Erythroblast (primary cell): ENCODE results near the gene KIF2A.

Source experiments
- DNase-seq, 2 experiments: peaks; one replicate each; lab custom pipeline; 2025; lab: John Stamatoyannopoulos, UW
- GATA1 ChIP-seq: IDR thresholded peaks from 2 replicates; pipeline ENCODE4 v1.6.1; 2011; ENCODE audit warnings: low read depth, mild to moderate bottlenecking, control low read depth, low read length, moderate library complexity
- POLR2A ChIP-seq: IDR thresholded peaks from 2 replicates; pipeline ENCODE4 v1.6.1; 2011; ENCODE audit warnings: mild to moderate bottlenecking, low read length

KIF2A gene

DNA sequence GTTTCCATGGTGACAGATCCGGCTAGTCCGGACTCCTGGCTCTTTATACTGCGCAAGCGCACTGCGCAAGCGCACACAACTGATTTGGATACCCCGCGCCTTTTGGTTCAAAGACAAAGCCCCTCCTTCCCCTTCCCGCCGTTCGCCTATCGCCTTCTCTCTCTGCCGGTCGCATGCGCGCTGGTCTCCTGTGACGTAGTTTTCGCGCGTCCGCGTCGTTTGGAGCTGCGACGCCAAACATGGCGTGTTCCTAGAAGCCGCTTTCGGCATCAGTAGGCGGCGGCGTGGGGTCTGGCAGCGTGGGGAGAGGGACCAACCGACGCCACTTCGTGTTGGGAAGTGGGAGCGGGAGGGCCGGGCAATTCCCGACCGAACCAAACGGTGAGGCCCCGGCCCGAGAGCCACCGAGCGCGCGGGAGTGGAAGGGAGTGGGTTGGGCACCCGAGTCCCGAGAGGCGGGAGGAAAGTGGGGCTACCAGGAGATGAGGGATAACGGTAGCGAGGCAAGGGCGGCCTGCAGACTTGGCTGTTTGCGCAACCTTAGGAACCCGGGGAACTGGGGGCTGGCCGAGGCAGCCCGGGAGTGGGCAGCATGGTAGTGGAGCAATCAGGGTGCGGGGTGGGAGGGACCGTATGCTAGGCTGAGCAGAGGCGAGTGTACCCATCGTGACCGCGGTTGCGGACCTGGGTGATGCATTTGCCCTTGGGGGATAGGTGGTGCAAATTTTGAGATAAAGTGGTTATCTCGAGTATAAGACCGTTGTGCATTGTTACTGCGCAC, 106.7 kb downstream of the KIF2A start, which contains the start of gene IPO11:
TSS of gene IPO11 (plus strand) at position 215 of the 781 bp plus-strand sequence. CDS start 24,517 bp downstream, outside the sequence.
- peak; percentile 99 for DNase-seq
- TF ChIP-seq GATA1: no peak
- peak; percentile 81 for TF ChIP-seq POLR2A

GRCh38 chr5:62413711-62414110, 107.7 kb downstream of the KIF2A start:
- TF ChIP-seq POLR2A (no peak), GATA1 (no peak)
- peak; percentile 45 to 70 for DNase-seq

DNA sequence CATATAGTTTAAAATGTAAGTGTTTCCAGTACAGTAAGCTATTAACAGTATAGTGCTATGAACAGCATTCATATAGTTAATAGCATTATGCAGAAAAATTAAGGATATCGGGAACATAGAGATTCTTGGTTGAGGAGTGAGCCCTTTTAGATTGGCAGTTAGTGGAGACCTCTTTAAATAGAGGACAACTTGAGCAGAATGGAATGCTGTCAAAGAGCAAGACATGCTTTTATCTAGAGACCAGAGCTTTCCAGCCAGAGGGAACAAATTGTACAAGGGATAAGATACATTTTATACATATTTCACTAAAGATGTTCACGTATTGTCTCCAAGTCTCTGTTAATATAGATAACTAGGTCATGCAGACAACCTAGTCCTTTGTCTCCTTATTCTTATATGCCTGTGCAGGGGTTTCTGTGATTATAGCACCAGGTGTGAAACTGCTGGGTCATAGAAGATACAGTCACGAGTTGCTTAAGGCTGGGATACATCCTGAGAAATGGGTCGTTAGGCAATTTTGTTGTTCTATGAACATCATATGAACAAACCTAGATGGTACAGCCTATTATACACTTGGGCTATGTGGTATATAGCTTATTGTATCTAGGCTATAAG, 112.6 kb downstream of the KIF2A start:
- peak in 1 of 2 experiments; percentile 30 for DNase-seq
- no peak for TF ChIP-seq GATA1
- no peak for TF ChIP-seq POLR2A

DNA sequence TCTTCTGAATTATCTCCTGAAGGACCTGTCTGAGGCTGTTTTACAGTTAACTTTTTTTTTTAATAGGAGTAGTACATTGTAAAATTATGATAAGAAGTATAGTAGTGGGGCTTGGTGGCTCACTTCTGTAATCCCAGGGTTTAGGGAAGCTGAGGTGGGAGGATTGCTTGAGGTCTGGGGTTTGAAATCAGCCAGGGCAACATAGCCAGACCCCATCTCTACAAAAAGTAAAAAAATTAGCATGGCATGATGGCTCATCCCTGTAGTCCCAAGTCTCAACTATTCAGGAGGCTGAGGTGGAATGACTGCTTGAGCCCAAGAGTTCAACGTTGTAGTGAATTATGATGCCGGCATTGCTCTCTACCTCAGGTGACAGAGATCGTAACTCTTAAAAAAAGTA, 113.6 kb downstream of the KIF2A start:
- peak in 1 of 2 experiments; percentile 29 for DNase-seq
- TF ChIP-seq GATA1 (no peak), POLR2A (no peak)

- DNase-seq: peak; percentile 66 to 86
- TF ChIP-seq GATA1: peak; percentile 50
- TF ChIP-seq POLR2A: no peak
Observed at GRCh38 chr5:62421414-62421813, 115.4 kb downstream of the KIF2A start.

GRCh38 chr5:62424763-62425162, 118.8 kb downstream of the KIF2A start:
- TF ChIP-seq GATA1 (no peak), POLR2A (no peak)
- no peak for DNase-seq

DNA sequence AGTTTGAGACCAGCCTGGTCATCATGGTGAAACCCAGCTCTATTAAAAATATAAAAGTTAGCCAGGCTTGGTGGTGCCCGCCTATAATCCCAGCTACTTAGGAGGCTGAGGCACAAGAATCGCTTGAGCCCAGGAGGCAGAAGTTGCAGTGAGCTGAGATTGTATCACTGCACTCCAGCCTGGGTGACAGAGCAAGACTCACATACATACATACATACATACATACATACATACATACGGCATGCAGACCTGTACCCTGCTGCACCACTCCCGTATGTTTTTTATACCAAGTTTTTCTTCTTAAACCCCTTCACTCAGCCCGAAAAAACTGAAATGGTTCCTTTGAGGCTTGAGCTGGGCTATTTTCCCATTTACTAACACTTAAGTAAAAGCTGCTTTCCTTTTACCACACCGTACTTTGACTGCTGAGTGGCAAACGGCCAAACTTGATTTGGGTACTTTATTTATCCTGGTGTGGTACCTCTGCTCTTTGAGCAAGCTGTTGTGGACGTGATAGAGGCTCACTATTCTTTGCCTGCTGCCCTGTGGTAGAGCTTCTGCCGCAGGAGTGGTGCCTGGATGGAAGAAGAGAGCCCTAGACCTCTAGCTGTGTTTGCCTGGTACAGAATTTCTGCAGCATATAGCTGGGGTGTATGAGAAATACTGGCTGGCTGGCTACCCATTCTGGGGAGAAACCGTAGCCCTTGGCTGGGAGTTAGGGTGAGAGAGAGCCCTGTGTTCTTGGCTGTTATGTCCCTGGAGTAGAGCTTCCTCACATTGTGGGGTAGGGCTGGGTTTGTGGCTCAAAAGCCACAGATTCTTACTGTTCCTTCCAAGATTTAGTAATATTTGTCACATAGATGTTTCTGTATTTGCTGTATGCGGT, 126.0 kb downstream of the KIF2A start:
- TF ChIP-seq GATA1 (no peak), POLR2A (no peak)
- peak; percentile 59 to 71 for DNase-seq

- DNase-seq: peak; percentile 89 to 91
Observed at GRCh38 chr5:62432621-62433064, 126.6 kb downstream of the KIF2A start.

More at GRCh38 chr5:62432621-62433064, 126.6 kb downstream of the KIF2A start:
- TF ChIP-seq GATA1: no peak
- TF ChIP-seq POLR2A: no peak
